Astrocyte (in vitro differentiated cells and primary cell): ENCODE measurements around the gene NOL7.

Experiments
- EZH2 ChIP-seq: IDR thresholded peaks from 2 replicates; pipeline ENCODE4 v1.6.1; 2012; ENCODE audit warnings: mild to moderate bottlenecking, low read length, inconsistent platforms; ENCODE audit not compliant: insufficient read depth
- TF ChIP-seq, protein P1 (sequence below): IDR thresholded peaks from 2 replicates; pipeline ENCODE4 v1.5.1; 2011; ENCODE audit warnings: low read depth, mild to moderate bottlenecking, inconsistent platforms, low read length, moderate library complexity; ENCODE audit not compliant: insufficient read depth

DNA sequence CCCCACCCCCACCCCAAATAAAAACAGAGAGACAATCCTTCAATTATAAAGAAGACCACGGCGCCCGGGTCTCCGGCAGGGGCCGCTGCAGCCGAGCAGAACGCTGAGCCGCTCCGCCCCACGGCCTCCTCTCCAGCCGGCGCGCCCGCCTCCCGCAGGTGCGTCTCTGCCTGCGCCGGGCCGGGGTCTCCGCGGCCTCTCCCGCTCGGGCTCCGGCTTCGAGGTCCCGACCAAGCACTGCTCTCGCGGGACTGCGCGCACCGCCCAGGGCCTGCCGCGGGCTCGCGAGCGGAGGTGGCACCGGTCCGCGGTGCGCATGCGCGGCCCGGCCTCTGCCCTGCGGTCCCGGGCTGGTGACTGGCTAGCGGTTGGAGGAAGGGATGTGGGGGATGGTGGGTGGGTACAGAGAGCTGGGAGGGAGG is 41.0 kb upstream of the NOL7 start:
- TF ChIP-seq, protein P1, sequence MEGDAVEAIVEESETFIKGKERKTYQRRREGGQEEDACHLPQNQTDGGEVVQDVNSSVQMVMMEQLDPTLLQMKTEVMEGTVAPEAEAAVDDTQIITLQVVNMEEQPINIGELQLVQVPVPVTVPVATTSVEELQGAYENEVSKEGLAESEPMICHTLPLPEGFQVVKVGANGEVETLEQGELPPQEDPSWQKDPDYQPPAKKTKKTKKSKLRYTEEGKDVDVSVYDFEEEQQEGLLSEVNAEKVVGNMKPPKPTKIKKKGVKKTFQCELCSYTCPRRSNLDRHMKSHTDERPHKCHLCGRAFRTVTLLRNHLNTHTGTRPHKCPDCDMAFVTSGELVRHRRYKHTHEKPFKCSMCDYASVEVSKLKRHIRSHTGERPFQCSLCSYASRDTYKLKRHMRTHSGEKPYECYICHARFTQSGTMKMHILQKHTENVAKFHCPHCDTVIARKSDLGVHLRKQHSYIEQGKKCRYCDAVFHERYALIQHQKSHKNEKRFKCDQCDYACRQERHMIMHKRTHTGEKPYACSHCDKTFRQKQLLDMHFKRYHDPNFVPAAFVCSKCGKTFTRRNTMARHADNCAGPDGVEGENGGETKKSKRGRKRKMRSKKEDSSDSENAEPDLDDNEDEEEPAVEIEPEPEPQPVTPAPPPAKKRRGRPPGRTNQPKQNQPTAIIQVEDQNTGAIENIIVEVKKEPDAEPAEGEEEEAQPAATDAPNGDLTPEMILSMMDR = no peak
- no peak for TF ChIP-seq EZH2
